COLO829 (cell line): ENCODE measurements around the gene ECHS1.
"Not testable (repeated sequence)": the region's sequence is repeated elsewhere in the genome, so short reads cannot be mapped to it uniquely, and the experiment has no call there.

ENCODE experiments used
- DNase-seq: peaks from one replicate; pipeline ENCODE4 v3.0.0; 2012; ENCODE audit warnings: low spot score

ECHS1 gene

GRCh38 chr10:133373174-133374090, at the start of gene ECHS1:
ECHS1 (minus strand) TSS chr10:133373354; CDS start chr10:133373333, 21 bp downstream.
- DNase-seq, result peak; percentile 91

- no peak for DNase-seq
Measured at GRCh38 chr10:133422223-133422806, 49.2 kb upstream of the ECHS1 start.

- DNase-seq, result no peak
Measured at GRCh38 chr10:133421336-133422222, 48.4 kb upstream of the ECHS1 start.

- DNase-seq, result no peak
Measured at GRCh38 chr10:133420579-133420978, 47.4 kb upstream of the ECHS1 start.

GRCh38 chr10:133420028-133420427, 46.9 kb upstream of the ECHS1 start:
- DNase-seq, result no peak

GRCh38 chr10:133419211-133419950, 46.2 kb upstream of the ECHS1 start:
- DNase-seq, result no peak

GRCh38 chr10:133418289-133418993, 45.3 kb upstream of the ECHS1 start:
- DNase-seq, result no peak

- no peak for DNase-seq
Measured at GRCh38 chr10:133415752-133416151, 42.6 kb upstream of the ECHS1 start.

GRCh38 chr10:133414401-133414800, 41.2 kb upstream of the ECHS1 start:
- DNase-seq, result not testable (repeated sequence)

GRCh38 chr10:133412381-133412711, 39.2 kb upstream of the ECHS1 start:
- no peak for DNase-seq

GRCh38 chr10:133411523-133412380, 38.6 kb upstream of the ECHS1 start:
- DNase-seq, result no peak

GRCh38 chr10:133405844-133406527, 32.8 kb upstream of the ECHS1 start:
- DNase-seq, result no peak

GRCh38 chr10:133405272-133405671, 32.1 kb upstream of the ECHS1 start:
- no peak for DNase-seq

GRCh38 chr10:133403784-133404183, 30.6 kb upstream of the ECHS1 start:
- no peak for DNase-seq

- no peak for DNase-seq
Measured at GRCh38 chr10:133403359-133403758, 30.2 kb upstream of the ECHS1 start.

GRCh38 chr10:133401981-133402725, 29.0 kb upstream of the ECHS1 start:
- no peak for DNase-seq

GRCh38 chr10:133401500-133401899, 28.3 kb upstream of the ECHS1 start:
- DNase-seq, result no peak

GRCh38 chr10:133400624-133401424, 27.7 kb upstream of the ECHS1 start:
- DNase-seq, result no peak
